ENCODE data around the gene DOCK10.

DOCK10 gene

GRCh38 chr2:224798180-224798579 is 244.1 kb downstream of the DOCK10 start:
- in situ Hi-C loops (cut with MboI; ENCODE audit: low sequenced_read_pairs), result no loop called here

GRCh38 chr2:224796695-224797305 is 245.5 kb downstream of the DOCK10 start:
- in situ Hi-C loops (cut with MboI; ENCODE audit: low sequenced_read_pairs), result no loop called here

- in situ Hi-C loops (cut with MboI; ENCODE audit: low sequenced_read_pairs), result no loop called here
Measured at GRCh38 chr2:224793946-224794345, 248.3 kb downstream of the DOCK10 start.

GRCh38 chr2:224786848-224787247 is 255.4 kb downstream of the DOCK10 start:
- in situ Hi-C loops (cut with MboI; ENCODE audit: low sequenced_read_pairs), result no loop called here

- in situ Hi-C loops (cut with MboI; ENCODE audit: low sequenced_read_pairs), result no loop called here
Measured at GRCh38 chr2:224781400-224781799, 260.9 kb downstream of the DOCK10 start.

- in situ Hi-C loops (cut with MboI; ENCODE audit: low sequenced_read_pairs), result no loop called here
Measured at GRCh38 chr2:224780823-224781222, 261.4 kb downstream of the DOCK10 start.

GRCh38 chr2:224780106-224780505 is 262.2 kb downstream of the DOCK10 start:
- in situ Hi-C loops (cut with MboI; ENCODE audit: low sequenced_read_pairs), result no loop called here

- in situ Hi-C loops (cut with MboI; ENCODE audit: low sequenced_read_pairs), result no loop called here
Measured at GRCh38 chr2:224778474-224778877, 263.8 kb downstream of the DOCK10 start.

GRCh38 chr2:224777559-224777930 is 264.7 kb downstream of the DOCK10 start:
- in situ Hi-C loops (cut with MboI; ENCODE audit: low sequenced_read_pairs), result no loop called here

GRCh38 chr2:224776795-224777558 is 265.3 kb downstream of the DOCK10 start:
- in situ Hi-C loops (cut with MboI; ENCODE audit: low sequenced_read_pairs), result no loop called here

GRCh38 chr2:224775647-224776046 is 266.6 kb downstream of the DOCK10 start:
- in situ Hi-C loops (cut with MboI; ENCODE audit: low sequenced_read_pairs), result no loop called here

- in situ Hi-C loops (cut with MboI; ENCODE audit: low sequenced_read_pairs), result no loop called here
Measured at GRCh38 chr2:224774735-224775134, 267.5 kb downstream of the DOCK10 start.

- in situ Hi-C loops (cut with MboI; ENCODE audit: low sequenced_read_pairs), result no loop called here
Measured at GRCh38 chr2:224772494-224772893, 269.8 kb downstream of the DOCK10 start.

GRCh38 chr2:224769489-224769888 is 272.8 kb downstream of the DOCK10 start:
- in situ Hi-C loops (cut with MboI; ENCODE audit: low sequenced_read_pairs), result no loop called here

- in situ Hi-C loops (cut with MboI; ENCODE audit: low sequenced_read_pairs), result no loop called here
Measured at GRCh38 chr2:224764565-224765236, 277.6 kb downstream of the DOCK10 start.

GRCh38 chr2:224757934-224758548 is 284.2 kb downstream of the DOCK10 start:
- in situ Hi-C loops (cut with MboI; ENCODE audit: low sequenced_read_pairs), result no loop called here

GRCh38 chr2:224753743-224754540 is 288.3 kb downstream of the DOCK10 start:
- in situ Hi-C loops (cut with MboI; ENCODE audit: low sequenced_read_pairs), result no loop called here

- in situ Hi-C loops (cut with MboI; ENCODE audit: low sequenced_read_pairs), result no loop called here
Measured at GRCh38 chr2:224751996-224752698, 290.1 kb downstream of the DOCK10 start.

GRCh38 chr2:224749136-224749535 is 293.1 kb downstream of the DOCK10 start:
- in situ Hi-C loops (cut with MboI; ENCODE audit: low sequenced_read_pairs), result no loop called here

- in situ Hi-C loops (cut with MboI; ENCODE audit: low sequenced_read_pairs), result no loop called here
Measured at GRCh38 chr2:224747765-224748164, 294.5 kb downstream of the DOCK10 start.

Data from hTERT RPE-1 (cell line).